Duodenal mucosa (tissue), 2 donors: ENCODE measurements around the gene KIFBP.

Source experiments
- H3K27ac ChIP-seq: one replicate; pipeline ENCODE4 v1.7.0; 2013; ENCODE audit warnings: low read depth, low read length
- H3K27me3 ChIP-seq, 2 donors: one replicate each; pipeline ENCODE4 v1.7.0; 2013; ENCODE audit warnings: low read length in 2 of 2, control low read depth in 1 of 2; ENCODE audit not compliant: insufficient read depth in 2 of 2, control insufficient read depth in 1 of 2
- H3K36me3 ChIP-seq, 2 donors: one replicate each; pipeline ENCODE4 v1.7.0; 2013; ENCODE audit warnings: low read length in 2 of 2, control low read depth in 1 of 2; ENCODE audit not compliant: insufficient read depth in 2 of 2, control insufficient read depth in 1 of 2
- H3K4me1 ChIP-seq, 2 donors: one replicate each; pipeline ENCODE4 v1.7.0; 2013; ENCODE audit warnings: low read length in 2 of 2, control low read depth in 1 of 2; ENCODE audit not compliant: insufficient read depth in 2 of 2, control insufficient read depth in 1 of 2
- H3K4me3 ChIP-seq, 2 donors: one replicate each; pipeline ENCODE4 v1.7.0; 2013; ENCODE audit warnings: low read length in 2 of 2, low read depth in 1 of 2
- H3K9ac ChIP-seq, 2 donors: one replicate each; pipeline ENCODE4 v1.7.0; 2013; ENCODE audit warnings: low read length in 2 of 2, low read depth in 1 of 2
- H3K9me3 ChIP-seq, 2 donors: one replicate each; pipeline ENCODE4 v1.7.0; 2013; ENCODE audit warnings: low read length in 2 of 2, control low read depth in 1 of 2; ENCODE audit not compliant: control insufficient read depth in 1 of 2

Gene KIFBP

GRCh38 chr10:69047111-69047832 is 58.7 kb downstream of the KIFBP start:
- Histone ChIP-seq H3K4me1 (peaks cover 11 to 13% of the 10 kb centered on the region in 2 donors), H3K9me3 (no peaks in the 10 kb centered on the region), H3K36me3 (no peaks in the 10 kb centered on the region), H3K27me3 (no peaks in the 10 kb centered on the region), H3K27ac (no peak overlapping the region), H3K4me3 (no peak overlapping the region), H3K9ac (no peak overlapping the region)

DNA sequence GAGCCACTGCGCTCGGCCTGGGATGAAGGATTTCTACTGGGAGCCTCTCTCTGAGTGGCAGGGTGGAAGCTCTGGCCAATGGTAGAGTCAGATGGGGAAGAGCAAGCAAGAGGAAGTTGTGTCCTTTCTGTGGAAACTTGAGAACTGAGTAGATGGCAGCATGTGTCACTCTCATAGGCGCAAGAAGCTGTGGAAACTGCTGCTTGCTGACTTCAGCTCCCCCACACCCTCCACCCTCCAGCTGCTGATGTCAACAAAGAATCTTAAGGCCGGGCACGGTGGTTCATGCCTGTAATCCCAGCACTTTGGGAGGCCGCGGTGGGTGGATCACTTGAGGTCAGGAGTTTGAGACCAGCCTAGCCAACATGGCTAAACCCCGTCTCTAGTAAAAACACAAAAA is 59.5 kb downstream of the KIFBP start:
- peaks cover 11 to 13% of the 10 kb centered on the region in 2 donors for H3K4me1 ChIP-seq
- peak overlapping the region; percentile 26 for H3K27ac ChIP-seq
- no peaks in the 10 kb centered on the region for H3K9me3 ChIP-seq
- H3K36me3 ChIP-seq: no peaks in the 10 kb centered on the region
- no peak overlapping the region for H3K4me3 ChIP-seq
- H3K9ac ChIP-seq: no peak overlapping the region
- H3K27me3 ChIP-seq: no peaks in the 10 kb centered on the region

DNA sequence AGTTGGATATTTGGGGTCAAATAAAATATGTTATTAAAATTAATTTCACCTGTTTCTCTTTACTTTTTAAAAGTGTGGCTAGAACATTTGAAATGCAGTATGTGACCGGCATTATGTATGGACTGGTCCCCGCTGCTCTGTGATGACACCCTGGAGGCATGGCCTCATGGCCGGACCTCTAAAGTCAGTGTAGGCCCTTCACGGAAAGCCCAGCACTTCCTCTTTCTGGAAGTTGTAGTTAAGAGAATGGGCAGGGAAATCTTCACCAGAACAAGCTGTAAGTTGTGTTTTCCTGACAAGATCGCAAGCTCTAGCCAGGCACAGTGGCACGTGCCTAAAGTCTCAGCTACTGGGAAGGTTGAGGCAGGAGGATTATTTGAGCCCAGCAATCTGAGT is 61.0 kb downstream of the KIFBP start:
- Histone ChIP-seq H3K4me1 (peaks cover 11 to 13% of the 10 kb centered on the region in 2 donors), H3K9ac (no peak overlapping the region), H3K27ac (no peak overlapping the region), H3K27me3 (no peaks in the 10 kb centered on the region), H3K36me3 (no peaks in the 10 kb centered on the region), H3K9me3 (no peaks in the 10 kb centered on the region), H3K4me3 (no peak overlapping the region)

GRCh38 chr10:69051303-69051702 is 62.7 kb downstream of the KIFBP start:
- Histone ChIP-seq H3K9me3 (no peaks in the 10 kb centered on the region), H3K27me3 (no peaks in the 10 kb centered on the region), H3K4me3 (no peak overlapping the region), H3K9ac (no peak overlapping the region), H3K36me3 (no peaks in the 10 kb centered on the region), H3K27ac (peak overlapping the region; percentile 58), H3K4me1 (peaks cover 5 to 13% of the 10 kb centered on the region in 2 donors)

DNA sequence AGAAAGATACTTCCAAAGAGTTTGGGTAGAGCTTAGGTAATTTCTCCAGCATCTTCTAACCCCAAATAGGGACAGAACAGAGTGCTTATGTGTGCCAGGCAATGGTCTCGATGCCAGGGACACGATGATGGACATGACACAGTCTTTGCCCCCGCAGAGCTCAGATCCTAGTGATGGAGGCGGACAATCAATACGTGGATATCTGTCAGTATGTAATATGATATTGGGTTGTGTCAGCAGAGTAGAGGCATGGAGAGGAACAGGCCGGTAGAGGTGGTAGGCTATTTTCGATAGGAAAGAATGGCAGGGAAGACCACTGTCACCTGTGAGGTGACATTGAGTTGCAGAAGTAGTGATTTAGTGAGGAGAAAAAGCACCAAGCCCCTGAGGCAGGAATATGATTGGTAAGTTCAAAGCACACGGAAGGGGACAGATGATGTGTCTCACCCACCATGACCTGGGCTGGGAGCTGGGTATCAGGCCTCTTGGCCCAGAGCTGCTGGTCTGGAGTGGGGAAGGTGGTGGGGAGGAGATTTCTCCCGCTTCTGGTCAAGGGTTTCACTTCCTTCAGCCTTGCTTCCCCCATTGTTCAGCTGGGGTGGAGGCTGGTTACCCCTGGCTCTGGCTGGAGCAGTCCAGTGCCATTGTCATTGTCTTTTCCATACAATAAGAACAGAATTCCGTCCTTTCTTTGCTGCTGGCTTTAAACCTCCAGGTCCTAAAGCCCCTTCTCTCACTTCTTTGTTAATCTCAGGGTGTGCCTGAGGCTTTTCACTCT is 63.3 kb downstream of the KIFBP start:
- Histone ChIP-seq H3K9me3 (no peaks in the 10 kb centered on the region), H3K4me3 (no peak overlapping the region), H3K9ac (no peak overlapping the region), H3K27ac (peak overlapping the region; percentile 58), H3K27me3 (no peaks in the 10 kb centered on the region), H3K36me3 (no peaks in the 10 kb centered on the region), H3K4me1 (peaks cover 10 to 18% of the 10 kb centered on the region in 2 donors)

DNA sequence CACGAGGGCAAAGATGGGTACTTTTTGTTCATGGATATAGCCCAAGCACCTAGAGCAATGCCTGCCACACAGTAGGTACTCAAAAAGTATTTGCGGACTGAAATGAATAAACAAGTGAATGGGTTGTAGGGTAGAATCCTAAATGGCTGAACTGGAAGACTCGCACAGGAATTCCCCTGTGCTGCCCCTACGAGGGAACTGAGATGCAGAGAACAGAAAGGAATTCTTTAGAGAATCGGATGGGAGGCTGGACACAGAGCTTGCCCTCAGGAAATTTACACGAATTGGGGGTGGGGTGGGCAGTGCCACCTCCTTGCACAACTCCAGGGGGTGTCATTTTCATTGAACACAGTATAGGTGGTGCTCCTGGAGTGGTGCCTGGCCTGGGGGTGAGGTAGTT is 64.1 kb downstream of the KIFBP start:
- no peaks in the 10 kb centered on the region for H3K27me3 ChIP-seq
- peaks cover 18% of the 10 kb centered on the region in 2 donors for H3K4me1 ChIP-seq
- no peak overlapping the region for H3K27ac ChIP-seq
- H3K36me3 ChIP-seq: no peaks in the 10 kb centered on the region
- H3K9me3 ChIP-seq: no peaks in the 10 kb centered on the region
- H3K9ac ChIP-seq: no peak overlapping the region
- H3K4me3 ChIP-seq: no peak overlapping the region

GRCh38 chr10:69055241-69055640 is 66.6 kb downstream of the KIFBP start:
- Histone ChIP-seq H3K36me3 (no peaks in the 10 kb centered on the region), H3K4me1 (peaks cover 18 to 20% of the 10 kb centered on the region in 2 donors), H3K9ac (no peak overlapping the region), H3K27me3 (no peaks in the 10 kb centered on the region), H3K9me3 (no peaks in the 10 kb centered on the region), H3K4me3 (no peak overlapping the region), H3K27ac (no peak overlapping the region)

GRCh38 chr10:69056129-69056528 is 67.5 kb downstream of the KIFBP start:
- H3K4me3 ChIP-seq: no peak overlapping the region
- H3K9ac ChIP-seq: peak overlapping the region in 1 of 2 donors; percentile 31
- H3K27me3 ChIP-seq: no peaks in the 10 kb centered on the region
- H3K36me3 ChIP-seq: no peaks in the 10 kb centered on the region
- H3K4me1 ChIP-seq: peaks cover 18 to 20% of the 10 kb centered on the region in 2 donors
- H3K9me3 ChIP-seq: no peaks in the 10 kb centered on the region
- peak overlapping the region; percentile 49 for H3K27ac ChIP-seq

DNA sequence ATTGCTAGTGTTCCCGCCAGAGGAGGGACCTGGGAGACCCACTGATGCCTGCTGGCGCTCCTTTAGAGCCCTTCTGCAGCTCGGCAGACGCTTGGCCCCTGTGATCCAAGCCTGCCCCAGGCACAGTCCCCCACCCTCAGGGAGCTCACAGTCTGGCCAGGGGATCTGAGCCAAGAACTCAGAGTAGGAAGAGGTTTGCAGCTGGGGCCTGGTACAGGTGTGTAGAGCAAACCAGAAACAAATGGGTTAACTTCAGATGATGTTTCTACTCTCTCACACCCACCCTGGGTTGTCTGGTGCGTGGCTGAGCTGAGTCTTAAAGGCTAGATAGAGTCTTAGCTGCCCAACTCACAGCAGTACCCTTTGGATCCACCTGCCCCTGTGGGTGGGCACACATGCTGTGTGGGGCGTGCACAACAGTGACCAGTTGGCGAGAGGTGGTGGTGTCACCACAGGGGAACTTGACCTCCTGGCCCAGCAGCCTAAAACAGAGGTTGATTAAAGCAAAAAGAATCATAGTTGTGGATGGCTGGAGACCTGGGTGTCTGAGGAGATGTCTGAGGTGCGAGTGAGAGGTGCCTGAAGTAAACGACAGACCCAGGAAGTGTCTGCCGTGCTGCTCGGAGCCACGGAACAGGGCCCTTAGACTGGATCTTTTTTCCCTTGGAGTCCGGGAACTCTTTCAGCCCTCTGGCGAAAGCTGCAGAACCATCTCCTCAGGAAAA is 68.1 kb downstream of the KIFBP start:
- H3K27me3 ChIP-seq: no peaks in the 10 kb centered on the region
- no peaks in the 10 kb centered on the region for H3K36me3 ChIP-seq
- H3K4me3 ChIP-seq: no peak overlapping the region
- peaks cover 15 to 20% of the 10 kb centered on the region in 2 donors for H3K4me1 ChIP-seq
- no peaks in the 10 kb centered on the region for H3K9me3 ChIP-seq
- H3K9ac ChIP-seq: peak overlapping the region in 1 of 2 donors; percentile 31
- peak overlapping the region; percentile 58 for H3K27ac ChIP-seq
